Skeletal muscle tissue (tissue), 5 donors: ENCODE measurements around the gene HEPHL1. TPM values are rescaled to one million over a fixed set of nuclear protein-coding genes. Genes with fewer than 3 reads are reported as not detected.
"Not testable (repeated sequence)": the region's sequence is repeated elsewhere in the genome, so short reads cannot be mapped to it uniquely, and the experiment has no call there.

Source experiments
- H3K27ac ChIP-seq: one replicate; pipeline ENCODE4 v1.7.0; 2013; ENCODE audit warnings: mild to moderate bottlenecking, low read depth, low read length, inconsistent platforms
- H3K27me3 ChIP-seq, 3 donors: one replicate each; pipeline ENCODE4 v1.7.0; 2013; ENCODE audit warnings: low read length in 3 of 3; ENCODE audit not compliant: control insufficient read depth in 3 of 3, insufficient read depth in 3 of 3
- H3K36me3 ChIP-seq, 3 donors: one replicate each; pipeline ENCODE4 v1.7.0; 2013; ENCODE audit warnings: low read length in 3 of 3; ENCODE audit not compliant: control insufficient read depth in 3 of 3, insufficient read depth in 3 of 3
- H3K4me1 ChIP-seq, 3 donors: one replicate each; pipeline ENCODE4 v1.7.0; 2013; ENCODE audit warnings: low read length in 3 of 3, mild to moderate bottlenecking in 3 of 3; ENCODE audit not compliant: control insufficient read depth in 3 of 3, insufficient read depth in 3 of 3
- H3K4me3 ChIP-seq, 3 donors: one replicate each; pipeline ENCODE4 v1.7.0; 2013; ENCODE audit warnings: low read length in 3 of 3
- H3K9ac ChIP-seq, 3 donors: one replicate each; pipeline ENCODE4 v1.7.0; 2013; ENCODE audit warnings: low read length in 3 of 3, mild to moderate bottlenecking in 3 of 3, moderate library complexity in 2 of 3, low read depth in 1 of 3
- H3K9me3 ChIP-seq, 3 donors: one replicate each; pipeline ENCODE4 v1.7.0; 2013; ENCODE audit warnings: low read length in 3 of 3; ENCODE audit not compliant: control insufficient read depth in 3 of 3
- small RNA-seq: library from RNA; depleted of rRNA; stranded (forward); fragments of <200 nt; gene quantifications from one replicate; pipeline ENCODE3, GENCODE V24; 2014
- total RNA-seq: library from RNA; depleted of rRNA; stranded (reverse); fragments of >200 nt; gene quantifications from one replicate; pipeline ENCODE4 v1.2.3, GENCODE V29; 2014
- donor health status: Osteomylitis.

HEPHL1 gene
- total RNA-seq, 1 donor from 2014 or later = under 0.01 TPM

GRCh38 chr11:94150704-94151685, 129.8 kb downstream of the HEPHL1 start:
- H3K4me3 ChIP-seq = no peak overlapping the region
- H3K27ac ChIP-seq = peak overlapping the region; percentile 86
- no peaks in the 10 kb centered on the region for H3K27me3 ChIP-seq
- H3K9me3 ChIP-seq = no peaks in the 10 kb centered on the region
- peaks cover 25 to 58% (median 35%) of the 10 kb centered on the region in 3 donors for H3K4me1 ChIP-seq
- peaks cover 0 to 4% (median 0%) of the 10 kb centered on the region in 3 donors for H3K36me3 ChIP-seq
- H3K9ac ChIP-seq = no peak overlapping the region

- Histone ChIP-seq H3K4me1 (peaks cover 25 to 53% (median 30%) of the 10 kb centered on the region in 3 donors), H3K9me3 (no peaks in the 10 kb centered on the region), H3K4me3 (peak overlapping the region in 1 of 3 donors; percentile 29), H3K9ac (peak overlapping the region in 1 of 3 donors; percentile 24), H3K27me3 (no peaks in the 10 kb centered on the region), H3K27ac (peak overlapping the region; percentile 86), H3K36me3 (peaks cover 0 to 4% (median 0%) of the 10 kb centered on the region in 3 donors)
These were observed 130.9 kb downstream of the HEPHL1 start for GRCh38 chr11:94151903-94152677.

GRCh38 chr11:94152678-94153065, 131.5 kb downstream of the HEPHL1 start:
- Histone ChIP-seq H3K9me3 (no peaks in the 10 kb centered on the region), H3K27me3 (no peaks in the 10 kb centered on the region), H3K9ac (peak overlapping the region in 1 of 3 donors; percentile 24), H3K27ac (peak overlapping the region; percentile 86), H3K4me3 (no peak overlapping the region), H3K36me3 (peaks cover 0 to 4% (median 0%) of the 10 kb centered on the region in 3 donors), H3K4me1 (peaks cover 25 to 49% (median 30%) of the 10 kb centered on the region in 3 donors)

- Histone ChIP-seq H3K27me3 (no peaks in the 10 kb centered on the region), H3K9ac (no peak overlapping the region), H3K4me1 (peaks cover 25 to 48% (median 30%) of the 10 kb centered on the region in 3 donors), H3K36me3 (peaks cover 0 to 4% (median 0%) of the 10 kb centered on the region in 3 donors), H3K9me3 (no peaks in the 10 kb centered on the region), H3K27ac (peak overlapping the region; percentile 86), H3K4me3 (no peak overlapping the region)
These were observed 132.2 kb downstream of the HEPHL1 start for GRCh38 chr11:94153320-94153719.

- H3K4me1 ChIP-seq = peaks cover 25 to 42% (median 28%) of the 10 kb centered on the region in 3 donors
- H3K27ac ChIP-seq = no peak overlapping the region
- no peak overlapping the region for H3K4me3 ChIP-seq
- H3K9me3 ChIP-seq = no peaks in the 10 kb centered on the region
- peaks cover 0 to 4% (median 0%) of the 10 kb centered on the region in 3 donors for H3K36me3 ChIP-seq
- no peak overlapping the region for H3K9ac ChIP-seq
- H3K27me3 ChIP-seq = no peaks in the 10 kb centered on the region
These were observed 133.1 kb downstream of the HEPHL1 start for GRCh38 chr11:94154095-94154856.

- H3K36me3 ChIP-seq, H3K9ac ChIP-seq, H3K4me3 ChIP-seq, H3K27me3 ChIP-seq, H3K9me3 ChIP-seq, H3K27ac ChIP-seq: not testable (repeated sequence)
- H3K4me1 ChIP-seq = peaks cover 4 to 12% (median 6%) of the 10 kb centered on the region in 3 donors
These were observed 136.2 kb downstream of the HEPHL1 start for GRCh38 chr11:94157339-94157738.

Small RNA genes lying within 50 kb of the gene (small RNA-seq; reads per million reads assigned to genes)
- gene AP002795.1 = not detected

Other genes with a start within 250 kb of the HEPHL1 start
- gene MED17, start 237.1 kb upstream of the HEPHL1 start, total RNA-seq = 25.1 TPM
- not detected for gene VSTM5, start 170.7 kb upstream of the HEPHL1 start, total RNA-seq
- 20.4 TPM for gene PANX1, start 107.5 kb downstream of the HEPHL1 start, total RNA-seq